ENCODE measurements around the gene WNK1.
"Not testable (repeated sequence)": the region's sequence is repeated elsewhere in the genome, so short reads cannot be mapped to it uniquely, and the experiment has no call there.

The WNK1 gene

DNA sequence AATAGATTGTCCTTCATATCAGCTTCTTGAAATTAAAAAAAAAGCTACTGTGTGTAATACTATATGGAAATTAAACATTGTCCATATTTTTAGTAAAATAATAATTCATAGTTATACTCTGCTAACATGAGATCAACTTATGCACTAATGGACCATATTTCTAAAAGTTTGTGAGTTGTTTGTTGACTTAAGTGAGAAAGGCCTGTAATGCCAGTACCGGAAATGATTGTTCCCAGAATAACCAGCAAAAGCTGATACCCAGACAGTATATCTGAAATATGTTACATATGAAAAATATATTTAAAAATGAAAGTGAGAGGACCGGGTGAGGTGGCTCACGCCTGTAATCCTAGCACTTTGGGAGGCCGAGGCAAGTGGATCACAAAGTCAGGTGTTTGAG lies 35.9 kb downstream of the WNK1 start:
- Histone ChIP-seq H3K27me3 (ENCODE audit: control insufficient read depth, insufficient read depth, low read length) (no peaks in the 10 kb centered on the region), H3K36me3 (ENCODE audit: insufficient read depth, low read length) (no peaks in the 10 kb centered on the region), H3K4me2 (ENCODE audit: low read length) (no peak overlapping the region), H3K4me1 (ENCODE audit: control insufficient read depth, insufficient read depth, low read length) (peaks cover 20% of the 10 kb centered on the region), H3K9ac (ENCODE audit: low read depth, low read length) (no peak overlapping the region), H3K4me3 (ENCODE audit: low read length) (no peak overlapping the region), H3K9me3 (replicated peaks; ENCODE audit: low read length) (no peaks in the 10 kb centered on the region)

- H3K4me3 ChIP-seq (ENCODE audit: low read length); H3K9me3 ChIP-seq (replicated peaks; ENCODE audit: low read length); H3K9ac ChIP-seq (ENCODE audit: low read depth, low read length); H3K27me3 ChIP-seq (ENCODE audit: control insufficient read depth, insufficient read depth, low read length); H3K36me3 ChIP-seq (ENCODE audit: insufficient read depth, low read length); H3K4me2 ChIP-seq (ENCODE audit: low read length): not testable (repeated sequence)
- peaks cover 25% of the 10 kb centered on the region for H3K4me1 ChIP-seq (ENCODE audit: control insufficient read depth, insufficient read depth, low read length)
Observed at GRCh38 chr12:788762-789161, 36.4 kb downstream of the WNK1 start.

- Histone ChIP-seq H3K9ac (ENCODE audit: low read depth, low read length) (no peak overlapping the region), H3K27me3 (ENCODE audit: control insufficient read depth, insufficient read depth, low read length) (no peaks in the 10 kb centered on the region), H3K9me3 (replicated peaks; ENCODE audit: low read length) (no peaks in the 10 kb centered on the region), H3K4me2 (ENCODE audit: low read length) (no peak overlapping the region), H3K4me1 (ENCODE audit: control insufficient read depth, insufficient read depth, low read length) (peaks cover 37% of the 10 kb centered on the region), H3K36me3 (ENCODE audit: insufficient read depth, low read length) (no peaks in the 10 kb centered on the region), H3K4me3 (ENCODE audit: low read length) (no peak overlapping the region)
Observed at GRCh38 chr12:789852-790563, 37.6 kb downstream of the WNK1 start.

DNA sequence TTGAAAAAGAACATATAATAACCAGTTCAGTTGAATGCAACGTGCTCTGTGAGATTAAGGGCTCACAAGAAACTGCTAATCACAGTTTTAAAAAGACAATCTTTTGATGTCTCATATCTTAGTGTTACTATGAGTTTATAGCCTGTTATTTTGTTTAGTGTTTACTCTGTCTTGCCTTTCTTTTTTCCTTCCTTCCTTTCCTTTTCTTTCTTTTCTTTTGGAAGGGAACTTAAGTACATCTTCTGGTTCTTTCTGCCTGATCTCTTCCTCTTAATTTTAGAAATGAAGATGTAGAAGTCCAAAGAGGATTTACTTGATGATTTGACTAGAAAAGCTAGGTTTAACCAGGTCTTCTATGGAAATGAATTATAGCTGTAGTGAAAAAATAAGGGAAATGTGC lies 38.2 kb downstream of the WNK1 start:
- Histone ChIP-seq H3K4me2 (ENCODE audit: low read length) (no peak overlapping the region), H3K36me3 (ENCODE audit: insufficient read depth, low read length) (no peaks in the 10 kb centered on the region), H3K27me3 (ENCODE audit: control insufficient read depth, insufficient read depth, low read length) (no peaks in the 10 kb centered on the region), H3K4me3 (ENCODE audit: low read length) (no peak overlapping the region), H3K9me3 (replicated peaks; ENCODE audit: low read length) (no peaks in the 10 kb centered on the region), H3K9ac (ENCODE audit: low read depth, low read length) (no peak overlapping the region), H3K4me1 (ENCODE audit: control insufficient read depth, insufficient read depth, low read length) (peaks cover 37% of the 10 kb centered on the region)

GRCh38 chr12:793037-793436 lies 40.7 kb downstream of the WNK1 start:
- Histone ChIP-seq H3K36me3 (ENCODE audit: insufficient read depth, low read length) (no peaks in the 10 kb centered on the region), H3K9me3 (replicated peaks; ENCODE audit: low read length) (no peaks in the 10 kb centered on the region), H3K4me1 (ENCODE audit: control insufficient read depth, insufficient read depth, low read length) (peaks cover 44% of the 10 kb centered on the region), H3K9ac (ENCODE audit: low read depth, low read length) (no peak overlapping the region), H3K4me2 (ENCODE audit: low read length) (peak overlapping the region; percentile 34), H3K27me3 (ENCODE audit: control insufficient read depth, insufficient read depth, low read length) (no peaks in the 10 kb centered on the region), H3K4me3 (ENCODE audit: low read length) (no peak overlapping the region)

- no peak overlapping the region for H3K9ac ChIP-seq (ENCODE audit: low read depth, low read length)
- no peaks in the 10 kb centered on the region for H3K36me3 ChIP-seq (ENCODE audit: insufficient read depth, low read length)
- H3K4me1 ChIP-seq (ENCODE audit: control insufficient read depth, insufficient read depth, low read length), result peaks cover 44% of the 10 kb centered on the region
- H3K4me2 ChIP-seq (ENCODE audit: low read length), result peak overlapping the region; percentile 26
- H3K4me3 ChIP-seq (ENCODE audit: low read length), result no peak overlapping the region
- H3K9me3 ChIP-seq (replicated peaks; ENCODE audit: low read length), result no peaks in the 10 kb centered on the region
- H3K27me3 ChIP-seq (ENCODE audit: control insufficient read depth, insufficient read depth, low read length), result no peaks in the 10 kb centered on the region
Observed at GRCh38 chr12:793711-794110, 41.3 kb downstream of the WNK1 start.

DNA sequence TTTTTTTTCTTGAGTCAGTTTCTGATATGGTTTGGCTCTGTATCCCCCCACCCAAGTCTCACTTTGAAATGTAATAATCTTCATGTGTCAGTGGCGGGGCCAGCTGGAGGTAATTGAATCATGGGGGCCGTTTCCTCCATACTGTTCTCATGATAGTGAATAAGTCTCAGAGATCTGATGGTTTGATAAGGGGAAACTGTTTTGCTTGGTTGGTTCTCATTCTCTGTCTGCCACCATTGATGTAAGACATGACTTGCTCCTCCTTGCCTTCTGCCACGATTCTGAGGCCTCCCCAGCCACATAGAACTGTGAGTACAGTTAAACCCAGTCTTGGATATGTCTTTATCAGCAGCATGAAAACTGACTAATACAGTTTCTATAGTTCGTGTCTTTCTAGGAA lies 42.9 kb downstream of the WNK1 start:
- no peaks in the 10 kb centered on the region for H3K9me3 ChIP-seq (replicated peaks; ENCODE audit: low read length)
- no peak overlapping the region for H3K4me2 ChIP-seq (ENCODE audit: low read length)
- no peak overlapping the region for H3K9ac ChIP-seq (ENCODE audit: low read depth, low read length)
- no peaks in the 10 kb centered on the region for H3K27me3 ChIP-seq (ENCODE audit: control insufficient read depth, insufficient read depth, low read length)
- H3K36me3 ChIP-seq (ENCODE audit: insufficient read depth, low read length), result no peaks in the 10 kb centered on the region
- H3K4me1 ChIP-seq (ENCODE audit: control insufficient read depth, insufficient read depth, low read length), result peaks cover 35% of the 10 kb centered on the region
- no peak overlapping the region for H3K4me3 ChIP-seq (ENCODE audit: low read length)

DNA sequence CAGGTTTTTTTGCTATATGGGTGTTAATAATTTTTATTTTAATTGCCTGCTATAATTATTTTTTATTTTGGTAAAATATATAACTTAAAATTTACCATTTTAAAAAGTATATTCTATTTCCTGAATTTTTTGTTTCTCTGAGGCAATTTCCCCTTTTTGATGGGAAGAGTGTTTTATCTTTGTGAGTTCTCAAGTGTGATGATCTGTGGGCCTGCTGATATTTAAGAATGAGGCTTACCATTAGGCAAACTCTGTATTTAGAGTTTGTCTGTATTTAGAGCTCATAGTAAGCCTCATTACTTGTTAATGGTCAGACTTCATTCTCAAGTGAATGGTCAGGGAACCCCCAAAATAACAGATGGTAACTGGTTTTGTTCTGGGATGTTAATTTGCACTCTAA lies 48.0 kb downstream of the WNK1 start:
- Histone ChIP-seq H3K4me3 (ENCODE audit: low read length) (no peak overlapping the region), H3K4me2 (ENCODE audit: low read length) (no peak overlapping the region), H3K36me3 (ENCODE audit: insufficient read depth, low read length) (no peaks in the 10 kb centered on the region), H3K9me3 (replicated peaks; ENCODE audit: low read length) (no peaks in the 10 kb centered on the region), H3K9ac (ENCODE audit: low read depth, low read length) (no peak overlapping the region), H3K4me1 (ENCODE audit: control insufficient read depth, insufficient read depth, low read length) (peaks cover 32% of the 10 kb centered on the region), H3K27me3 (ENCODE audit: control insufficient read depth, insufficient read depth, low read length) (no peaks in the 10 kb centered on the region)

GRCh38 chr12:802242-803120 lies 50.1 kb downstream of the WNK1 start:
- Histone ChIP-seq H3K27me3 (ENCODE audit: control insufficient read depth, insufficient read depth, low read length) (no peaks in the 10 kb centered on the region), H3K4me1 (ENCODE audit: control insufficient read depth, insufficient read depth, low read length) (peaks cover 25% of the 10 kb centered on the region), H3K9ac (ENCODE audit: low read depth, low read length) (peak overlapping the region; percentile 23), H3K9me3 (replicated peaks; ENCODE audit: low read length) (no peaks in the 10 kb centered on the region), H3K4me3 (ENCODE audit: low read length) (no peak overlapping the region), H3K4me2 (ENCODE audit: low read length) (peak overlapping the region; percentile 43), H3K36me3 (ENCODE audit: insufficient read depth, low read length) (no peaks in the 10 kb centered on the region)

GRCh38 chr12:805022-805632 lies 52.7 kb downstream of the WNK1 start:
- Histone ChIP-seq H3K9me3 (replicated peaks; ENCODE audit: low read length) (no peaks in the 10 kb centered on the region), H3K36me3 (ENCODE audit: insufficient read depth, low read length) (no peaks in the 10 kb centered on the region), H3K9ac (ENCODE audit: low read depth, low read length) (no peak overlapping the region), H3K4me1 (ENCODE audit: control insufficient read depth, insufficient read depth, low read length) (peaks cover 26% of the 10 kb centered on the region), H3K4me3 (ENCODE audit: low read length) (no peak overlapping the region), H3K27me3 (ENCODE audit: control insufficient read depth, insufficient read depth, low read length) (no peaks in the 10 kb centered on the region), H3K4me2 (ENCODE audit: low read length) (no peak overlapping the region)

GRCh38 chr12:806200-806791 lies 53.9 kb downstream of the WNK1 start:
- Histone ChIP-seq H3K9ac (ENCODE audit: low read depth, low read length) (no peak overlapping the region), H3K4me1 (ENCODE audit: control insufficient read depth, insufficient read depth, low read length) (peaks cover 32% of the 10 kb centered on the region)

More at GRCh38 chr12:806200-806791, 53.9 kb downstream of the WNK1 start:
- H3K9me3 ChIP-seq (replicated peaks; ENCODE audit: low read length), result no peaks in the 10 kb centered on the region
- H3K27me3 ChIP-seq (ENCODE audit: control insufficient read depth, insufficient read depth, low read length), result no peaks in the 10 kb centered on the region
- H3K4me2 ChIP-seq (ENCODE audit: low read length), result no peak overlapping the region
- no peaks in the 10 kb centered on the region for H3K36me3 ChIP-seq (ENCODE audit: insufficient read depth, low read length)
- no peak overlapping the region for H3K4me3 ChIP-seq (ENCODE audit: low read length)

Data from skeletal muscle satellite cell (primary cell).